KOPT-K1 (cell line): Measurements from ENCODE around the gene NME7.

Experiments
- H3K27ac ChIP-seq: fragments of 200-600 bp; sonication (generic); 2 replicates; pipeline ENCODE4 v1.5.1; 2016; ENCODE audit warnings: antibody characterized with exemption, mild to moderate bottlenecking, low read depth, low read length; ENCODE audit not compliant: poor library complexity, severe bottlenecking
- H3K36me3 ChIP-seq: fragments of 200-600 bp; sonication (generic); 2 replicates; pipeline ENCODE4 v1.5.1; 2017; ENCODE audit warnings: antibody characterized with exemption, mild to moderate bottlenecking, low read length, moderate library complexity; ENCODE audit not compliant: insufficient read depth
- H3K9me3 ChIP-seq: fragments of 200-600 bp; sonication (generic); 2 replicates; pipeline ENCODE4 v1.5.1; 2017; ENCODE audit warnings: antibody characterized with exemption, low read length, mild to moderate bottlenecking; ENCODE audit not compliant: insufficient read depth, poor library complexity, severe bottlenecking

The NME7 gene

GRCh38 chr1:169326956-169327268, 40.7 kb downstream of the NME7 start:
- Histone ChIP-seq H3K27ac (no peak overlapping the region), H3K36me3 (no peaks in the 10 kb centered on the region), H3K9me3 (peaks cover 6% of the 10 kb centered on the region)

GRCh38 chr1:169326261-169326955, 41.2 kb downstream of the NME7 start:
- Histone ChIP-seq H3K9me3 (peaks cover 6% of the 10 kb centered on the region), H3K36me3 (no peaks in the 10 kb centered on the region), H3K27ac (no peak overlapping the region)

- no peaks in the 10 kb centered on the region for H3K9me3 ChIP-seq
- no peak overlapping the region for H3K27ac ChIP-seq
- no peaks in the 10 kb centered on the region for H3K36me3 ChIP-seq
Observed at GRCh38 chr1:169325117-169325516, 42.5 kb downstream of the NME7 start.

- Histone ChIP-seq H3K36me3 (no peaks in the 10 kb centered on the region), H3K27ac (no peak overlapping the region), H3K9me3 (no peaks in the 10 kb centered on the region)
Observed at GRCh38 chr1:169322138-169322537, 45.5 kb downstream of the NME7 start.

- Histone ChIP-seq H3K36me3 (no peaks in the 10 kb centered on the region), H3K27ac (no peak overlapping the region)
Observed at GRCh38 chr1:169321539-169321938, 46.1 kb downstream of the NME7 start.

GRCh38 chr1:169318536-169319244, 48.9 kb downstream of the NME7 start:
- H3K27ac ChIP-seq: no peak overlapping the region
- H3K36me3 ChIP-seq: no peaks in the 10 kb centered on the region
- no peaks in the 10 kb centered on the region for H3K9me3 ChIP-seq

More at GRCh38 chr1:169321539-169321938, 46.1 kb downstream of the NME7 start:
- H3K9me3 ChIP-seq: no peaks in the 10 kb centered on the region

GRCh38 chr1:169316556-169316955, 51.0 kb downstream of the NME7 start:
- no peaks in the 10 kb centered on the region for H3K36me3 ChIP-seq
- no peaks in the 10 kb centered on the region for H3K9me3 ChIP-seq
- no peak overlapping the region for H3K27ac ChIP-seq

GRCh38 chr1:169312084-169312954, 55.3 kb downstream of the NME7 start:
- H3K27ac ChIP-seq: no peak overlapping the region
- H3K36me3 ChIP-seq: no peaks in the 10 kb centered on the region

GRCh38 chr1:169309178-169310166, 58.1 kb downstream of the NME7 start:
- Histone ChIP-seq H3K9me3 (no peaks in the 10 kb centered on the region), H3K36me3 (no peaks in the 10 kb centered on the region), H3K27ac (no peak overlapping the region)

More at GRCh38 chr1:169312084-169312954, 55.3 kb downstream of the NME7 start:
- no peaks in the 10 kb centered on the region for H3K9me3 ChIP-seq

- Histone ChIP-seq H3K36me3 (no peaks in the 10 kb centered on the region), H3K27ac (no peak overlapping the region), H3K9me3 (no peaks in the 10 kb centered on the region)
Observed at GRCh38 chr1:169308313-169309039, 59.1 kb downstream of the NME7 start.

- Histone ChIP-seq H3K9me3 (no peaks in the 10 kb centered on the region), H3K27ac (no peak overlapping the region), H3K36me3 (no peaks in the 10 kb centered on the region)
Observed at GRCh38 chr1:169307176-169307575, 60.4 kb downstream of the NME7 start.

- Histone ChIP-seq H3K36me3 (no peaks in the 10 kb centered on the region), H3K27ac (no peak overlapping the region), H3K9me3 (no peaks in the 10 kb centered on the region)
Observed at GRCh38 chr1:169305948-169306347, 61.6 kb downstream of the NME7 start.

GRCh38 chr1:169305356-169305755, 62.2 kb downstream of the NME7 start:
- no peak overlapping the region for H3K27ac ChIP-seq
- H3K36me3 ChIP-seq: no peaks in the 10 kb centered on the region
- H3K9me3 ChIP-seq: no peaks in the 10 kb centered on the region

- Histone ChIP-seq H3K27ac (no peak overlapping the region), H3K9me3 (no peaks in the 10 kb centered on the region)
Observed at GRCh38 chr1:169300854-169301253, 66.7 kb downstream of the NME7 start.

More at GRCh38 chr1:169300854-169301253, 66.7 kb downstream of the NME7 start:
- H3K36me3 ChIP-seq: no peaks in the 10 kb centered on the region
